K562 (cell line): Measurements from ENCODE around the gene ARHGAP28. TPM values are rescaled to one million over a fixed set of nuclear protein-coding genes. Genes with fewer than 3 reads are reported as not detected.
A peak's percentile ranks its signal among the peaks of the same experiment; 100 is the strongest.

Experiments used
- ARID2 ChIP-seq: fragments of 450-650 bp; IDR thresholded peaks from 2 replicates; pipeline ENCODE4 v1.6.1; 2017; ENCODE audit warnings: antibody characterized with exemption, mild to moderate bottlenecking
- ESRRA ChIP-seq: fragments of 450-650 bp; IDR thresholded peaks from 2 replicates; pipeline ENCODE4 v1.6.1; 2014; ENCODE audit warnings: low read depth, mild to moderate bottlenecking, moderate library complexity, borderline replicate concordance
- HDAC1 ChIP-seq, 2 experiments: fragments of 450-650 bp; IDR thresholded peaks; 2 replicates each; pipeline ENCODE4 v1.6.1; 2016 to 2017; ENCODE audit warnings: inconsistent platforms in 1 of 2, mild to moderate bottlenecking in 1 of 2, moderate library complexity in 1 of 2
- KLF6 ChIP-seq: fragments of 250-450 bp; sonication (Bioruptor Pico); IDR thresholded peaks from 2 replicates; pipeline ENCODE4 v1.4.0; 2020; ENCODE audit warnings: mild to moderate bottlenecking, moderate library complexity, borderline replicate concordance
- NFRKB ChIP-seq: fragments of 450-650 bp; IDR thresholded peaks from 2 replicates; pipeline ENCODE4 v1.6.1; 2016; ENCODE audit warnings: low read depth
- NUFIP1 ChIP-seq: fragments of 450-650 bp; IDR thresholded peaks from 2 replicates; pipeline ENCODE4 v1.6.1; 2018; ENCODE audit not compliant: partially characterized antibody
- RFX1 ChIP-seq: fragments of 450-650 bp; IDR thresholded peaks from 2 replicates; pipeline ENCODE4 v1.6.1; 2016; ENCODE audit warnings: mild to moderate bottlenecking, moderate library complexity
- SP1 ChIP-seq: sonication (generic); formaldehyde crosslinking; IDR thresholded peaks from 2 replicates; pipeline ENCODE4 v1.8.1; 2022; ENCODE audit warnings: mild to moderate bottlenecking, missing genetic modification reagents
- ZNF12 ChIP-seq: sonication (generic); formaldehyde crosslinking; IDR thresholded peaks from 2 replicates; pipeline ENCODE4 v1.4.0; 2020; ENCODE audit warnings: mild to moderate bottlenecking, missing genetic modification reagents
- ZNF41 ChIP-seq: fragments of 250-450 bp; sonication (Bioruptor Pico); conservative IDR thresholded peaks from 2 replicates; pipeline ENCODE4 v1.4.0; 2020; ENCODE audit warnings: mild to moderate bottlenecking
- polyA plus RNA-seq, 8 experiments: library from polyadenylated mRNA; depleted of rRNA in 4 of 8; stranded (reverse) in 5 of 8; unstranded in 3 of 8; fragments of >200 nt; fragmentation: Nextera tagmentation in 2 of 8; fragmentation: Illumina TruSeq in 1 of 8; extraction: Ambion mirVana in 2 of 8; extraction: Trizol in 1 of 8; gene quantifications; 2 replicates each; pipeline versions ENCODE4 v1.2.1 to v1.2.3, GENCODE V29; 2011 to 2014; ENCODE audit warnings: inconsistent platforms in 1 of 8, missing spikeins in 1 of 8
- total RNA-seq, 7 experiments: library from RNA; depleted of rRNA in 6 of 7; stranded (reverse); fragments of >200 nt in 6 of 7; fragmentation: Illumina TruSeq in 2 of 7; extraction: Trizol in 2 of 7; gene quantifications; 2 replicates each; pipeline versions ENCODE4 v1.2.1 to v1.2.3, GENCODE V29; 2011 to 2021; ENCODE audit warnings: low replicate concordance in 1 of 7
- TF ChIP-seq, protein P1 (sequence below): fragments of 200-800 bp; sonication (Bioruptor generic); IDR thresholded peaks from 2 replicates; pipeline ENCODE4 v1.6.1; 2016; ENCODE audit warnings: missing genetic modification characterization, missing compliant biosample characterization
- TF ChIP-seq, protein P2 (sequence below): sonication (generic); formaldehyde crosslinking; IDR thresholded peaks from 2 replicates; pipeline ENCODE4 v1.8.1; 2022; ENCODE audit warnings: missing genetic modification reagents
- TF ChIP-seq, protein P3 (sequence below): fragments of 250-450 bp; sonication (Bioruptor Pico); IDR thresholded peaks from 2 replicates; pipeline ENCODE4 v1.9.0; 2021; ENCODE audit warnings: mild to moderate bottlenecking, inconsistent platforms
- TF ChIP-seq, protein P4 (sequence below): IDR thresholded peaks from 2 replicates; pipeline ENCODE4 v1.6.1; 2011; ENCODE audit not compliant: insufficient read length; ENCODE audit errors: extremely low read depth
- TF ChIP-seq, protein P5 (sequence below): fragments of 450-650 bp; IDR thresholded peaks from 2 replicates; pipeline ENCODE4 v1.7.1; 2018; ENCODE audit warnings: mild to moderate bottlenecking, low read depth; ENCODE audit not compliant: partially characterized antibody

The ARHGAP28 gene
- total and polyA plus RNA-seq, 9 of the 15 experiments (the other 6 are each of a cell fraction or from before 2014, with no cell fraction given): 0.93 to 5.9 (median 5.0) TPM

DNA sequence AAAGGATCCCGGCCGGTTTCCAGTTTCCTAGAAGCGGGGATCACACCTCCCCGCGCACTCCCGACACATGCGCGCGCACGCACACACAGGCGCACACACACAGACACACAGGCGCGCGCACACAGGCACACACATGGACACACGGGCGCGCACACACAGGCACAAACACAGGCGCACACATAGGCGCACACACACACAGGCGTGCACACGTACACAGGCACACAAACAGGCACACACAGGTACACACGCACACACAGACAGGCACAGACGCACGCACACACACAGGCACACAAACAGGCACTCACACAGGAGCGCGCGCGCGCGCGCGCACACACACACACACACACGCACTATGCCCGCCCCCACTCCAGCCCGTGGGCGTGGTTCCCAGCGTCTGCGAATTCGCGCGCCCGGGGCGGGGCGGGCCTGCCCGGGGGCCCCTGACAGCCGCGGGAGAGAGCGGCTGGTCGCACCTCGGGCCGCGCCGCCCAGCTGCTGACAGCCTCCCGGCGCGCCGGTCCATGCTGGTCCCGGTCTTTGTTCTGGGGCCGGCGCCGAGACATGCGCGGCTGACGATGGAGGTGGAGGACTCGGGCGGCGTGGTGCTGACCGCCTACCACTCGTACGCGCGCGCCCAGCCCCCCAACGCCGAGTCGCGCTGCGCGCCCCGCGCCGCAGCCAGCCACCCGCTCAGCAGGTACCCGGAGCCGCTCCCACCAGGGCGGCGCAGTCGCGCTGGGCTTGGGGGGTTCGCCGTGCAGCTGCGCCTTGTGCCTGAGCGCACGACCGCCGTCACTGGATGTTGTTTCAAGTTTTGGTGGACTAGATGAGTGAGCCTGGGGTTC, at the start of gene ARHGAP28 (continued):
- TF ChIP-seq, protein P1, sequence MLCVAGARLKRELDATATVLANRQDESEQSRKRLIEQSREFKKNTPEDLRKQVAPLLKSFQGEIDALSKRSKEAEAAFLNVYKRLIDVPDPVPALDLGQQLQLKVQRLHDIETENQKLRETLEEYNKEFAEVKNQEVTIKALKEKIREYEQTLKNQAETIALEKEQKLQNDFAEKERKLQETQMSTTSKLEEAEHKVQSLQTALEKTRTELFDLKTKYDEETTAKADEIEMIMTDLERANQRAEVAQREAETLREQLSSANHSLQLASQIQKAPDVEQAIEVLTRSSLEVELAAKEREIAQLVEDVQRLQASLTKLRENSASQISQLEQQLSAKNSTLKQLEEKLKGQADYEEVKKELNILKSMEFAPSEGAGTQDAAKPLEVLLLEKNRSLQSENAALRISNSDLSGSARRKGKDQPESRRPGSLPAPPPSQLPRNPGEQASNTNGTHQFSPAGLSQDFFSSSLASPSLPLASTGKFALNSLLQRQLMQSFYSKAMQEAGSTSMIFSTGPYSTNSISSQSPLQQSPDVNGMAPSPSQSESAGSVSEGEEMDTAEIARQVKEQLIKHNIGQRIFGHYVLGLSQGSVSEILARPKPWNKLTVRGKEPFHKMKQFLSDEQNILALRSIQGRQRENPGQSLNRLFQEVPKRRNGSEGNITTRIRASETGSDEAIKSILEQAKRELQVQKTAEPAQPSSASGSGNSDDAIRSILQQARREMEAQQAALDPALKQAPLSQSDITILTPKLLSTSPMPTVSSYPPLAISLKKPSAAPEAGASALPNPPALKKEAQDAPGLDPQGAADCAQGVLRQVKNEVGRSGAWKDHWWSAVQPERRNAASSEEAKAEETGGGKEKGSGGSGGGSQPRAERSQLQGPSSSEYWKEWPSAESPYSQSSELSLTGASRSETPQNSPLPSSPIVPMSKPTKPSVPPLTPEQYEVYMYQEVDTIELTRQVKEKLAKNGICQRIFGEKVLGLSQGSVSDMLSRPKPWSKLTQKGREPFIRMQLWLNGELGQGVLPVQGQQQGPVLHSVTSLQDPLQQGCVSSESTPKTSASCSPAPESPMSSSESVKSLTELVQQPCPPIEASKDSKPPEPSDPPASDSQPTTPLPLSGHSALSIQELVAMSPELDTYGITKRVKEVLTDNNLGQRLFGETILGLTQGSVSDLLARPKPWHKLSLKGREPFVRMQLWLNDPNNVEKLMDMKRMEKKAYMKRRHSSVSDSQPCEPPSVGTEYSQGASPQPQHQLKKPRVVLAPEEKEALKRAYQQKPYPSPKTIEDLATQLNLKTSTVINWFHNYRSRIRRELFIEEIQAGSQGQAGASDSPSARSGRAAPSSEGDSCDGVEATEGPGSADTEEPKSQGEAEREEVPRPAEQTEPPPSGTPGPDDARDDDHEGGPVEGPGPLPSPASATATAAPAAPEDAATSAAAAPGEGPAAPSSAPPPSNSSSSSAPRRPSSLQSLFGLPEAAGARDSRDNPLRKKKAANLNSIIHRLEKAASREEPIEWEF (CRISPR knock-in tag): no peak
- TF ChIP-seq NFRKB (no peak), HDAC1 (IDR thresholded peaks at IDR 0.05) (peak in 1 of 2 experiments; percentile 61; a peak in 1 of 4 replicates), ZNF41 (CRISPR knock-in tag) (no peak), KLF6 (CRISPR knock-in tag) (no peak), RFX1 (no peak), ARID2 (no peak), ESRRA (no peak), NUFIP1 (no peak), ZNF12 (no peak), SP1 (CRISPR knock-in tag) (no peak)
- TF ChIP-seq, protein P2, sequence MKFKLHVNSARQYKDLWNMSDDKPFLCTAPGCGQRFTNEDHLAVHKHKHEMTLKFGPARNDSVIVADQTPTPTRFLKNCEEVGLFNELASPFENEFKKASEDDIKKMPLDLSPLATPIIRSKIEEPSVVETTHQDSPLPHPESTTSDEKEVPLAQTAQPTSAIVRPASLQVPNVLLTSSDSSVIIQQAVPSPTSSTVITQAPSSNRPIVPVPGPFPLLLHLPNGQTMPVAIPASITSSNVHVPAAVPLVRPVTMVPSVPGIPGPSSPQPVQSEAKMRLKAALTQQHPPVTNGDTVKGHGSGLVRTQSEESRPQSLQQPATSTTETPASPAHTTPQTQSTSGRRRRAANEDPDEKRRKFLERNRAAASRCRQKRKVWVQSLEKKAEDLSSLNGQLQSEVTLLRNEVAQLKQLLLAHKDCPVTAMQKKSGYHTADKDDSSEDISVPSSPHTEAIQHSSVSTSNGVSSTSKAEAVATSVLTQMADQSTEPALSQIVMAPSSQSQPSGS (CRISPR knock-in tag): no peak
- TF ChIP-seq, protein P3, sequence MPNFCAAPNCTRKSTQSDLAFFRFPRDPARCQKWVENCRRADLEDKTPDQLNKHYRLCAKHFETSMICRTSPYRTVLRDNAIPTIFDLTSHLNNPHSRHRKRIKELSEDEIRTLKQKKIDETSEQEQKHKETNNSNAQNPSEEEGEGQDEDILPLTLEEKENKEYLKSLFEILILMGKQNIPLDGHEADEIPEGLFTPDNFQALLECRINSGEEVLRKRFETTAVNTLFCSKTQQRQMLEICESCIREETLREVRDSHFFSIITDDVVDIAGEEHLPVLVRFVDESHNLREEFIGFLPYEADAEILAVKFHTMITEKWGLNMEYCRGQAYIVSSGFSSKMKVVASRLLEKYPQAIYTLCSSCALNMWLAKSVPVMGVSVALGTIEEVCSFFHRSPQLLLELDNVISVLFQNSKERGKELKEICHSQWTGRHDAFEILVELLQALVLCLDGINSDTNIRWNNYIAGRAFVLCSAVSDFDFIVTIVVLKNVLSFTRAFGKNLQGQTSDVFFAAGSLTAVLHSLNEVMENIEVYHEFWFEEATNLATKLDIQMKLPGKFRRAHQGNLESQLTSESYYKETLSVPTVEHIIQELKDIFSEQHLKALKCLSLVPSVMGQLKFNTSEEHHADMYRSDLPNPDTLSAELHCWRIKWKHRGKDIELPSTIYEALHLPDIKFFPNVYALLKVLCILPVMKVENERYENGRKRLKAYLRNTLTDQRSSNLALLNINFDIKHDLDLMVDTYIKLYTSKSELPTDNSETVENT: peak; percentile 84
- TF ChIP-seq, protein P4, sequence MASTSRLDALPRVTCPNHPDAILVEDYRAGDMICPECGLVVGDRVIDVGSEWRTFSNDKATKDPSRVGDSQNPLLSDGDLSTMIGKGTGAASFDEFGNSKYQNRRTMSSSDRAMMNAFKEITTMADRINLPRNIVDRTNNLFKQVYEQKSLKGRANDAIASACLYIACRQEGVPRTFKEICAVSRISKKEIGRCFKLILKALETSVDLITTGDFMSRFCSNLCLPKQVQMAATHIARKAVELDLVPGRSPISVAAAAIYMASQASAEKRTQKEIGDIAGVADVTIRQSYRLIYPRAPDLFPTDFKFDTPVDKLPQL: no peak
- TF ChIP-seq, protein P5, sequence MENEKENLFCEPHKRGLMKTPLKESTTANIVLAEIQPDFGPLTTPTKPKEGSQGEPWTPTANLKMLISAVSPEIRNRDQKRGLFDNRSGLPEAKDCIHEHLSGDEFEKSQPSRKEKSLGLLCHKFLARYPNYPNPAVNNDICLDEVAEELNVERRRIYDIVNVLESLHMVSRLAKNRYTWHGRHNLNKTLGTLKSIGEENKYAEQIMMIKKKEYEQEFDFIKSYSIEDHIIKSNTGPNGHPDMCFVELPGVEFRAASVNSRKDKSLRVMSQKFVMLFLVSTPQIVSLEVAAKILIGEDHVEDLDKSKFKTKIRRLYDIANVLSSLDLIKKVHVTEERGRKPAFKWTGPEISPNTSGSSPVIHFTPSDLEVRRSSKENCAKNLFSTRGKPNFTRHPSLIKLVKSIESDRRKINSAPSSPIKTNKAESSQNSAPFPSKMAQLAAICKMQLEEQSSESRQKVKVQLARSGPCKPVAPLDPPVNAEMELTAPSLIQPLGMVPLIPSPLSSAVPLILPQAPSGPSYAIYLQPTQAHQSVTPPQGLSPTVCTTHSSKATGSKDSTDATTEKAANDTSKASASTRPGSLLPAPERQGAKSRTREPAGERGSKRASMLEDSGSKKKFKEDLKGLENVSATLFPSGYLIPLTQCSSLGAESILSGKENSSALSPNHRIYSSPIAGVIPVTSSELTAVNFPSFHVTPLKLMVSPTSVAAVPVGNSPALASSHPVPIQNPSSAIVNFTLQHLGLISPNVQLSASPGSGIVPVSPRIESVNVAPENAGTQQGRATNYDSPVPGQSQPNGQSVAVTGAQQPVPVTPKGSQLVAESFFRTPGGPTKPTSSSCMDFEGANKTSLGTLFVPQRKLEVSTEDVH: no peak
